DOHH2 (cell line): ENCODE measurements around the gene DALRD3.

Experiments used
- H3F3A ChIP-seq: fragments of 200-600 bp; sonication (generic), shearing (Covaris generic); 2 replicates; pipeline ENCODE4 v1.6.0; 2016; ENCODE audit warnings: antibody characterized with exemption, mild to moderate bottlenecking; ENCODE audit not compliant: control insufficient read depth, insufficient read depth
- H3K27ac ChIP-seq: fragments of 200-600 bp; sonication (generic); 2 replicates; pipeline ENCODE4 v1.5.1; 2014; ENCODE audit warnings: low read depth, mild to moderate bottlenecking, low read length, moderate library complexity
- H3K27me3 ChIP-seq: fragments of 200-600 bp; sonication (generic); 2 replicates; pipeline ENCODE4 v1.6.1; 2014; ENCODE audit warnings: mild to moderate bottlenecking, low read length, mixed read lengths; ENCODE audit not compliant: control insufficient read depth
- H3K36me3 ChIP-seq: fragments of 200-600 bp; sonication (generic); 2 replicates; pipeline ENCODE4 v1.6.1; 2014; ENCODE audit warnings: mild to moderate bottlenecking, low read length, moderate library complexity, mixed read lengths; ENCODE audit not compliant: control insufficient read depth
- H3K4me1 ChIP-seq: fragments of 200-600 bp; sonication (generic); 2 replicates; pipeline ENCODE4 v1.6.1; 2014; ENCODE audit warnings: mild to moderate bottlenecking, low read length, mixed read lengths; ENCODE audit not compliant: control insufficient read depth
- H3K4me2 ChIP-seq: fragments of 200-600 bp; sonication (generic); 2 replicates; pipeline ENCODE4 v1.6.0; 2014; ENCODE audit warnings: mild to moderate bottlenecking, low read length, moderate library complexity
- H3K4me3 ChIP-seq: fragments of 200-600 bp; sonication (generic); 2 replicates; pipeline ENCODE4 v1.5.1; 2014; ENCODE audit warnings: mild to moderate bottlenecking, low read length, mixed read lengths
- H3K79me2 ChIP-seq: fragments of 200-600 bp; sonication (generic); 2 replicates; pipeline ENCODE4 v1.6.1; 2014; ENCODE audit warnings: mild to moderate bottlenecking, low read length, mixed read lengths; ENCODE audit not compliant: control insufficient read depth
- H3K9me2 ChIP-seq: fragments of 200-600 bp; sonication (generic); replicated peaks from 2 replicates; pipeline ENCODE4 v1.6.1; 2014; ENCODE audit warnings: mild to moderate bottlenecking, low read length, mixed read lengths; ENCODE audit not compliant: control insufficient read depth
- H3K9me3 ChIP-seq: fragments of 200-600 bp; sonication (generic); 2 replicates; pipeline ENCODE4 v1.6.1; 2014; ENCODE audit warnings: antibody characterized with exemption, low read length, mixed read lengths; ENCODE audit not compliant: control insufficient read depth, insufficient read depth
- H4K20me1 ChIP-seq: fragments of 200-600 bp; sonication (generic); 2 replicates; pipeline ENCODE4 v1.6.0; 2014; ENCODE audit warnings: low read depth, mild to moderate bottlenecking, antibody characterized with exemption, low read length, moderate library complexity; ENCODE audit not compliant: control insufficient read depth, insufficient read depth
- CTCF ChIP-seq: fragments of 200-600 bp; sonication (generic); IDR thresholded peaks from one replicate; pipeline ENCODE4 v1.5.1; 2014; ENCODE audit warnings: antibody characterized with exemption, mild to moderate bottlenecking, low read depth, low read length; ENCODE audit not compliant: poor library complexity, severe bottlenecking
- EZH2phosphoT487 ChIP-seq: fragments of 200-600 bp; sonication (generic); IDR thresholded peaks from 2 replicates; pipeline ENCODE4 v1.6.1; 2017; ENCODE audit warnings: borderline replicate concordance, mild to moderate bottlenecking, antibody characterized with exemption, low read length, moderate library complexity, mixed read lengths

DALRD3 gene

GRCh38 chr3:49001155-49001554, 17.2 kb downstream of the DALRD3 start:
- no peaks in the 10 kb centered on the region for H4K20me1 ChIP-seq
- TF ChIP-seq EZH2phosphoT487 (no peak), CTCF (no peak)
- no peaks in the 10 kb centered on the region; the same call in 1 of the 2 replicates for H3K36me3 ChIP-seq
- no peak overlapping the region for H3K4me3 ChIP-seq
- H3K27me3 ChIP-seq = no peaks in the 10 kb centered on the region
- peaks cover 3% of the 10 kb centered on the region for H3K4me1 ChIP-seq
- no peak overlapping the region for H3K4me2 ChIP-seq
- no peaks in the 10 kb centered on the region for H3K9me2 ChIP-seq
- H3K9me3 ChIP-seq = no peaks in the 10 kb centered on the region
- H3F3A ChIP-seq = no peaks in the 10 kb centered on the region; the same call in 1 of the 2 replicates
- no peaks in the 10 kb centered on the region for H3K79me2 ChIP-seq
- H3K27ac ChIP-seq = no peak overlapping the region

- Histone ChIP-seq H3K9me3 (no peaks in the 10 kb centered on the region), H3K4me3 (no peak overlapping the region), H3K4me1 (no peaks in the 10 kb centered on the region), H3K4me2 (no peak overlapping the region), H3K27ac (no peak overlapping the region), H3K9me2 (no peaks in the 10 kb centered on the region), H3K36me3 (peaks cover 2% of the 10 kb centered on the region; the same call in 1 of the 2 replicates), H3F3A (no peaks in the 10 kb centered on the region; the same call in 1 of the 2 replicates), H3K27me3 (no peaks in the 10 kb centered on the region), H4K20me1 (no peaks in the 10 kb centered on the region), H3K79me2 (peaks cover 2% of the 10 kb centered on the region)
- TF ChIP-seq CTCF = no peak
- TF ChIP-seq EZH2phosphoT487 = no peak
These were observed 19.1 kb downstream of the DALRD3 start for GRCh38 chr3:48999085-48999858.

- no peak for TF ChIP-seq CTCF
- TF ChIP-seq EZH2phosphoT487 = no peak
- H3K4me1 ChIP-seq = no peaks in the 10 kb centered on the region
- H4K20me1 ChIP-seq = no peaks in the 10 kb centered on the region
- H3K36me3 ChIP-seq = peaks cover 7% of the 10 kb centered on the region; the same call in 1 of the 2 replicates
- H3K9me3 ChIP-seq = no peaks in the 10 kb centered on the region
- H3K27me3 ChIP-seq = no peaks in the 10 kb centered on the region
- H3F3A ChIP-seq = no peaks in the 10 kb centered on the region; the same call in 1 of the 2 replicates
- H3K27ac ChIP-seq = no peak overlapping the region
- H3K4me2 ChIP-seq = no peak overlapping the region
- peaks cover 6% of the 10 kb centered on the region for H3K79me2 ChIP-seq
- H3K4me3 ChIP-seq = no peak overlapping the region
- no peaks in the 10 kb centered on the region for H3K9me2 ChIP-seq
These were observed 20.4 kb downstream of the DALRD3 start for GRCh38 chr3:48997714-48998637.
